ENCODE measurements around the gene ST7L.
"Not testable (repeated sequence)": the region's sequence is repeated elsewhere in the genome, so short reads cannot be mapped to it uniquely, and the experiment has no call there.

ST7L gene, protein sequence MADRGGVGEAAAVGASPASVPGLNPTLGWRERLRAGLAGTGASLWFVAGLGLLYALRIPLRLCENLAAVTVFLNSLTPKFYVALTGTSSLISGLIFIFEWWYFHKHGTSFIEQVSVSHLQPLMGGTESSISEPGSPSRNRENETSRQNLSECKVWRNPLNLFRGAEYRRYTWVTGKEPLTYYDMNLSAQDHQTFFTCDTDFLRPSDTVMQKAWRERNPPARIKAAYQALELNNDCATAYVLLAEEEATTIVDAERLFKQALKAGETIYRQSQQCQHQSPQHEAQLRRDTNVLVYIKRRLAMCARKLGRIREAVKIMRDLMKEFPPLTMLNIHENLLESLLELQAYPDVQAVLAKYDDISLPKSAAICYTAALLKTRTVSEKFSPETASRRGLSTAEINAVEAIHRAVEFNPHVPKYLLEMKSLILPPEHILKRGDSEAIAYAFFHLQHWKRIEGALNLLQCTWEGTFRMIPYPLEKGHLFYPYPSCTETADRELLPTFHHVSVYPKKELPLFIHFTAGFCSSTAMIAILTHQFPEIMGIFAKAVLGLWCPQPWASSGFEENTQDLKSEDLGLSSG

DNA sequence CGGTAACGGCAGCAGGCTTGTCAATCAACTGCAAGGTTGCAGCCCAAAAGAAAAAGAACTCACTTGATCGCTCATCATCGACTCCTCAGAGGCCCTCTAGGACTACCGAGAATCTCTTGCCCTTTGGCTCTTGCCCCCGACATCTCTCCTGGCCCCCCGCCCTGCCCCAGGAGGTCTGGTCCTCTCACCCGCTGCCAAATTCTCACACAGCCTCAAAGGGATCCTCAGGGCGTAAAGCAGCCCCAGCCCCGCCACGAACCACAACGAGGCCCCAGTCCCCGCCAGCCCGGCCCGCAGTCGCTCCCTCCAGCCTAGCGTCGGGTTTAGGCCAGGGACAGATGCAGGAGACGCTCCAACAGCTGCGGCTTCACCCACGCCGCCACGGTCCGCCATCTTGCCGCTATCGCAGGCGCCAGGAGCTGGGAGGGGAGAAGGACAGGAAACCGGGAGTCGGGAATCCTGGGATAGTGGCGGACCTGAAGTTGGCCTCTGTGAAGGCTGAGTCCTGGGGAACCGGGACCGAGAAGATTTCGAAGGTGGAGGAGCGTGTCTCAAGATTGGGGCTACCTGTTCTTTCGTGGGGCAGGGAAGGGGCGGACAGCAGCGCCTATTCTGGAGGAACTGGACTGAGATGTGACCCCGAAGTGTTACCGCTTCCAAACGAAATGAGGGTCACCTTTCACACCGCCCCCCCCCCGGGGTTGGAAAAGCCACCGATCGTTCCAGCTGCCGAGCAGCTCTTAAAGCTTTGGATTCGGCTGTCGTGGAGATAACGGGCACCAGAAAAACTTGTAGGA, at the start of gene ST7L:
TSS of gene ST7L (minus strand) at position 421 of the 797 bp plus-strand sequence. CDS start at position 393, 28 bp downstream.
- DNase-seq (ENCODE audit: low spot score), result peak; percentile 82

DNA sequence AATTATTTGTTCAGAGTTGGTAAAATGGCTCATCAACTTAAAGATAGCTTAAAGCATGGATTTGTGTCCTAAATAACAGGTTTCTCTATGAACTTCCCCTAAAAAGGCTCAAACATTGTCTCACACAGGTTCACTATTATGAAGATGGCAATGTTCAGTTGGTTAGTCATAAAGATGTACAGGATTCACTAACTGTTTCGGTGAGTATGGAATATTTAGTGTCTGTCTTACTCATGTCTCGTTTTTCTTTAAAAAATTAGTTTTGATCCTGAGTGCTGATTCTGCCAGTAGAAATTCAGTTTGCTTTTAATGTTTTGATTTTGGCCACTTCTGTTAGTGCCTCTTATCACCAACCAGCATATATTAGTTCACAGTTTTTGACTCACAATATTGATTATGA, 48.0 kb upstream of the ST7L start:
- DNase-seq (ENCODE audit: low spot score), result no peak

DNA sequence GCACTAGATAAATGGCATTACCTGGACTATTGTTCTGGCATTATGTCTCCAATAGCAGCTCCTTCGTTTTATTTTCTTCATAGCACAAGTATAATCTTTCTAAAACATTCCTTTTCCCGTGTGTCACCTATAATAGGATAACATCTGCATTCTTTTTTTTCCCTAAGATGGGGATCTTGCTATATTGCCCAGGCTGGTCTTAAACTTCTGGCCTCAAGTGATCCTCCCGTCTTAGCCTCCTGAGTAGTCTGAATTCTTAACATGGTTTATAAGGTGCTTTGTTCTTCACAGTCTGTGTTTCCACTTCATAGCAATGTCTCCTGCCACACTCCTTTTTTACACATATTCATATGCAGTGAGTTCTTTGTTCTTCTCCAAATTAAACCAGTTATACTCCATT, 46.9 kb upstream of the ST7L start:
- no peak for DNase-seq (ENCODE audit: low spot score)

DNA sequence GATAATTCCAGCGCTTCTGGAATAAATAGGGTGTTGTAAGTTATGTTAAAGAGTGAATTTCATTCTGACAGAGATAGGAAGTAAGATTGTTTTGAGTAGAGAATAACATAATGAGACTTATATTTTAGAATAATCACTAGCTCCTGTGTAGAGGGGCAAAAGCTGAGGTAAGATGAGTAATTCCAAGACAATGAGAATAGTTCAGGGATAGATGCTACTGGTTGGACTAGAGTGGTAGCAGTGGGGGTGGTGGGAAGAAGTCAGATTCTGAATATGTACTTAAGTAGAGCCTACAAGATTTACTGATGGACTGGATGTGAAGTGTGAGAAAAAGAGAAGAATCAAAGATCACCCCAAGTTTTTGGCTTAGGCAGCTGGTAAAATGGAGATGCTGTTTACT, 32.3 kb upstream of the ST7L start:
- no peak for DNase-seq (ENCODE audit: low spot score)

DNA sequence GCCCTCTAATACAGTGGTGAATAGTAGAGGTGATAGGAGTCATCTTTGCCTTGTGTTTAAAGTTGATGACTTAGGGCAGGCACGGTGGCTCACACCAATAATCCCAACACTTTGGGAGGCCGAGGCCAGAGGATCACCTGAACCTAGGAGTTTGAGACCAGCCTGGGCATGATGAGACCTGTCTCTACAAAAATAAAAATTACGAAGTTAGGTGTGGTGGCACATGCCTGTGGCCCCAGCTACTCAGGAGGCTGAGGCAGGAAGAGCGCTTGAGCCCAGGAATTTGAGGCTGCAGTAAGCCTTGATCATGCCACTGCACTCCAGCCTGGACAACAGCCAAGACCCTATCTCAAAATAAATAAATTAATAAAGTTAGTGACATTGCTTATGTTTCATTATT, 27.3 kb upstream of the ST7L start:
- no peak for DNase-seq (ENCODE audit: low spot score)

DNA sequence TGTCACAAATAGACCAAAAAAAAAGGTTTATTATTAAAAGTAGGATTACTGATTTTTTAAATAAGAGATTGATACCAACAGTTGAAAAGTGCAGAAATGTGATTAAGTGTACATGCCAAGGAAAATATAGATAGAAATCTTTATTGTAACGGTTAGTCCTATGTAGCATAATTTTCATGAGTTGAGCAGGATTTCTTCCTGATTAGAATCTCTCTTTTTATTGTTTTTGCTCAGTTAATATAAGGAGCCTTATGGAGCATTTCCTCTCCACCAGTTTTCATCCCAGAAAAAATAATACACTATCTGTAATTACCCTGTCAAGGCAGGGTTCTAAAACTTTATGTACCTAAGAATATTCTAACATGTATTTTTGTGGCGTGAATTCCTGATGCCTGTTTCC, 24.1 kb upstream of the ST7L start:
- DNase-seq (ENCODE audit: low spot score), result no peak

DNA sequence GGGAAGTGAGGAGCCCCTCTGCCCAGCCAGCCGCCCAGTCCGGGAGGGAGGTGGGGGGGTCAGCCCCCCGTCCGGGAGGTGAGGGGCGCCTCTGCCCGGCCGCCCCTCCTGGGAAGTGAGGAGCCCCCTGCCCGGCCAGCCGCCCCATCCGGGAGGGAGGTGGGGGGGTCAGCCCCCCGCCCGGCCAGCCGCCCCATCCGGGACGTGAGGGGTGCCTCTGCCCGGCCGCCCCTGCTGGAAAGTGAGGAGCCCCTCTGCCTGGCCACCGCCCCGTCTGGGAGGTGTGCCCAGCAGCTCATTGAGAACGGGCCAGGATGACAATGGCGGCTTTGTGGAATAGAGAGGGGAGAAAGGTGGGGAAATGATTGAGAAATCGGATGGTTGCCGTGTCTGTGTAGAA, 21.5 kb upstream of the ST7L start:
- DNase-seq (ENCODE audit: low spot score), result not testable (repeated sequence)

DNA sequence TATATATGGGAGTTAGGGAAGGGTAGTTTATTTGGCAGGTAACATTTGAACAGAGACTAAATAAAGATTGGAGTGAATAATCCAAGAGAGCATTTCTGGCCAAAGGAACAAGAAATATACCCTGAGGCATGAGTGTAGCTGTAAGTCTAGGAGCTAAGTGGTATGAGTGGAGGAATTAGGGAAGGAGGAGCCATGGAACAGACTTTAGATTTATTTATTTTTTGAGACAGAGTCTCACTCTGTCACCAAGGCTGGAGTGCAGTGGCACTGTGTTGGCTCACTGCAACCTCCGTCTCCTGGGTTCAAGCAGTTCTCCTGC, 19.1 kb upstream of the ST7L start:
- DNase-seq (ENCODE audit: low spot score), result no peak

DNA sequence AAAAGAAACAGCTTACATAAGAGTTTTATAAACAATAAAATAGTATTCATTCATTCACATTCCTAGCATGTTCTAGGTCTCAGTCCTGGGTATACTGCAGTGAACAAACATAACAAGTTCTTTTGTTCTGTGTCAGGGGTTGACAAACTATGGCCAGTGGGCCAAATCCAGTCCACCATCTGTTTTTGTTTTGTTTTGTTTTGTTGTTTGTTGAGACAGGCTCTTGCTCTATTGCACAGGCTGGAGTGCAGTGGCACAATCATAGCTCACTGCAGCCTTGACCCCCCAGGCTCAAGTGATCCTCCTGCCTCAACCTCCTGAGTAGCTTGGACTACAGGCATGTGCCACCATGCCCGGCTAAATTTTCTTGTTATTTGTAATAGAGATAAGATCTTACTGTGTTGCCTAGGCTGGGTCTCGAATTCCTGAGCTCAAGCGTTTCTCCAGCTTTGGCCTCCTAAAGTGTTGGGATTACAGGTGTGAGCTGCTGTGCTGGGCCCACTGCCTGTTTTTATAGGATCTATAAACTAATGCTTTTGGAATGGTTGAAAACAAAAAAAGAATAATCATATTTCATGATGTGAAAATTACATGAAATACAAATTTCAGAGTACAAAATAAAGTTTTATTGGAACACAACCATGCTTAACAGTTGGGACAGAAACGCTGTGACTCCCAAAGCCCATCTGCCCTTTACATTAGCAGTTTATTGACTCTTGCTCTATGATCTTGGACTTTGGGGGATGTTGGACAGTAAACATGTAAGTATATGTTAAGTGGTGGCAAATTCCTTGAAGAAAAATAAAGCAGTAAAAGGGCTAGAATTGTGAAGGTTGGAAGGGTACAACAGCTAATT, 18.5 kb upstream of the ST7L start:
- no peak for DNase-seq (ENCODE audit: low spot score)

DNA sequence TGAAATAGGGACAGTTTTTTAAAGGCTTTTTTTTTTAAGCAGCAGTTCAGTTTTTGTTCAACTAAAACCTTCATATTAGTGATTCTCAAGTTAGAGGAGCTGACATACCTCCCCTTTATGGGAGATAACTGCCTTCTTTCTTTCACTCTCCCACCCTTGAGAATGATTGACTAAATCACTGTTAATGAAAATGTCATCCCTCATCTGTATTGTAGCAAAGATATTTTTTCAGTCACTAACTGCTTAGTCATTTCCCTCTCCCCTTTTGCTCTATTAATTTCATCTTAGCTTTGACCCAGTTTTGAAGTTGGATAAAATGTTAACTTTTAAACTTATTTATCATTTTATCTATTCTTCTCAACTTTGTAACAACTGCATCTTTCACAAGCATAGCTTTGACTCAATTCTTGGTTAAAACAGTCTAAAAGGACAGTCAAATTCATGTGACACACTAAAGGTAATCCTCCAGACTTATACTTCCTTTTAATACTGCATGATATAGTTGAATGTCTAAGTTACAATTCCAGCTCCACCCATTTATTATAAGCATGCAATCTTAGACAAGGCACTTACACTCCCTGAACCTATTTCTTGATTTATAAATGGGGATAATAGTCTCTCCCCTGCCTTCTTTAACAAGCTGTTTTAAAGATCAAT, 17.8 kb upstream of the ST7L start:
- no peak for DNase-seq (ENCODE audit: low spot score)

DNA sequence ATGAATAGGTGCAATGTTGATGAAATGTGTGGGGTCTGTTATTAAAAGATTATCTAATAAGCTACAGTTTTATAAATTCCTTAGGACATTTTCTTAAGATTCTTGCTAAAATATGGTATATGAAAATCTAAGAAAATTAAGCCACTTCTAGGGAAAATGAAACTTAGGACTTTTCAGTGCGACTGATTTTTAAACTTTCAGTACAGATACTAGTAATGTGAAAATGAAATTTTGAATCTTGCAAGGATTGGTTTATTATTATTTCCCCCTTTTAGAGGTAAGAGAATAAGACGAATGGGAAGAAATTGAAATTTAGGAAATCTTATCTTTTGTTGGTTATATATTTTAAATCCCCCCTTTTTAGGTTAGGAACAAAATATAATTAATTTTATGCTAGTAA, 17.1 kb upstream of the ST7L start:
- DNase-seq (ENCODE audit: low spot score), result no peak

DNA sequence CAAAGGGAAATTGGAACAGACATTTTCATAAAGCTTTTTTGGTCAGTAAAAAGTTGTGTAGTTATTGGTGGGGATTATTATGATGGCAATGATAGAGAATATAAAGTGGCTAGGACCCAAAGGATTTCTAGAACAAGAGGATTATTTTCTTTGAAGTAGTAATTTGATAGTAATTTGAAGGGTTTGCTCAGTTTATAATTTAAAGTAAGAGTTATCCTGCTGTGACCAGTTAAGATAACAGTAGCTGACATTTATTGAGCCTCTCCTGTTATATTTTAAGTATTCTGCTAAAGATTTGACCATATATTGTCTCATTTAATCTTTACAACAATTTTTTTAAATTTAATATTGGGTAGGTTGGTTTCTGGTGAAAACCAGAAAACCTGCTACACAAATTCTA, 15.4 kb upstream of the ST7L start:
- DNase-seq (ENCODE audit: low spot score), result no peak

DNA sequence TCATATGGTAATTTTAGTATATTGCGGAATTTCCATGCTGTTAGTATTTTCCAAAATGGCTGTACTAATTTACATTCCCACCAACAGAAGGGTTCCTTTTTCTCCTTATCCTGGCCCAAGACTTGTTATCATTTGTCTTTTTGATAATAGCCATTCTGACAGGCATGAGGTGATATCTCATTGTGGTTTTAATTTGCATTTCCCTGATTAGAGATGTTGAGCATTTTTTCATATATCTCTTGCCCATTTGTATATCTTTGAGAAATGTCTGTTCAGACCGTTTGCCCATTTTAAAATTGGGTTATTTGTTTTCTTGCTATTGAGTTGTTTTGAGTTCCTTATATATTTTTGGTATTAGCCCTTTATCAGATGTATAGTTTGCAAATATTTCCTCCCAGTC, 14.7 kb upstream of the ST7L start:
- DNase-seq (ENCODE audit: low spot score), result no peak

DNA sequence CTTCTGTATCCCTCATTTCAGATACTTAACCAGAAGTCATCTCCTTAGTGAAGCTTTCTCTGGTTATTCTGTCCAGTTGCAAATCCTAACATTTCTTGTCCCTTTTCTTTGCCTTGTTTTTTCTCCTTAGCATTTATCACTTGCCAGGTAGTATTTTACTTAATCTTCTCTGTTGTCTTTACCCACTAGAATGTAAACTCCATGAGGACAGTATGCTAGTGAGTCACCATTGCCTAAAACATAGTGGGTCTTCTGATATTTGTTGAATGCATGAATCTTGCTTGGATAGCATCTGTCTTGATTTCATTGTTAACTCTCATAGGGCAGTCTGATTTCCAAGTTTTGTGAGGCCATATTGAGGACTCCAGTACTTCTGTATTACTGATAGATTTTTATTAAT, 10.3 kb upstream of the ST7L start:
- no peak for DNase-seq (ENCODE audit: low spot score)

DNA sequence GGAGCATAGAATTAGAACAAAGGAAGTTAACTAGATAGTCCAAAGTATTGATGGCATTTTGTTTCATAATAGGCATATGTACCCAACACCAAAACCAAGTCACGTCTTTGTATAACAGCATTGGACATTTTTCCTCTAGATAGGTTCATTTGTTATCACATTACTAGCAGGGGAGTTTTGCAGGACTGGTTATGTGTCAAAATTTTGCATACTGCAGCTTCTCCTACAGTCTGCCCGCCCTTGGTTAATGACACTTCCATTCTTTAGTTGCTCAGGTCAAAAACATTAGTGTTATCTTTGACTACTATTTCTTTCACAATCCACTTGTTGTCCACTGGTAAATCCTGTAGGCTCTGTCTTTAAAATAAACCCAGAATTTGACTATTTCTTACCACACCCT, 9.6 kb upstream of the ST7L start:
- no peak for DNase-seq (ENCODE audit: low spot score)

DNA sequence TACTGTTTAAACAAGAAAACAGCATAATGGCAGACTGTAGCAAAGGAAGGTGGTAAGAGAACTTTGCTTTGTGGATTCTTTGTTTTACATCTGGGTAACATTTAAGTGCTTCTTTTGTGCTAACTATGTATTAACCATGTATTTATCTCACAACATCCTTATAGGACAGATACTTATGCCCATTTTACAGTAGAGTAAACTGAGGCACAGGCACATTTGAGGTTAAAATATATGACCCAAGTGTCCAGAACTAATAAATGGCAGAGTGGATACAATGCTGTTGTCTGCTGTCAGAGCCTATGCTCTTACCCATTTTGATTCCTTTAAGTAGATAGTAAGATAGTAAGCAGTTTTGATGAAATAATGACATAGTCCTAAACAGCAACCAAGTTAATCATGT, 7.9 kb upstream of the ST7L start:
- DNase-seq (ENCODE audit: low spot score), result no peak

DNA sequence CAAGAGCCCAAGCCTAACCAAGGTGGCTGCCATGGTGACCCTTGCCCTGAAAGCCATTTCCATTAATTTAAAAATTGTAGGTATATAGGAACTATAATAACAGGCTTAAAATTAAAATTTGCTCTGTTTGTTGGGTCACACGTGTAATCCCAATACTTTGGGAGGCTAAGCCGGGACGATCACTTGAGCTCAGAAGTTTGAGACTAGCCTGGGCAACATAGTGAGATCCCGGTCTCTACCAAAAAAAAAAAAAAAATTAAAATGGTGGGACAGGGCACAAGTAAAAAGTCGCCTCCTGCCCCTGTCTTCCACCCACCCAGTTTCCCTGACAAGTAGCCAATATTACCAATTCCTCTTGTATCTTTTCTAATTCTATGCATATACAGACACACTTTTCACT, 7.3 kb upstream of the ST7L start:
- no peak for DNase-seq (ENCODE audit: low spot score)

DNA sequence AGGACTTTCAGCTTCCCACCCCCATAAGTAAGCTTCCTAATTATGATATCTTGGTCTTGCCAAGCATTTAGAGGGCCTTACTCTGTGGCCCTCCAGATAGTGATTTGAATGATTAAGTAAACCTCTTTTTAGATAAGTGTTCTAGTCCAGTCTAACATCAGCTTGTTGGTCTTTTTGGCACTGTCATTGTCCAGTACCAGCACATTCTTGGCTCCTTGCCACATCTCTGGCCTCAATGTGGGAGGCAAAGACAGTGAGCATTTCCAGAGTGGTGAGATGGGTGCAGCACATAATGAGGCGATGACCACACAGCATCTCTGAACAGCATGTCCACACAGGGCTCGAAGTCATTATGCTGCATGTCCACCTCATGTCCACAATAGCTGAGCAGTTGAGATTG, 6.8 kb upstream of the ST7L start:
- DNase-seq (ENCODE audit: low spot score), result no peak

DNA sequence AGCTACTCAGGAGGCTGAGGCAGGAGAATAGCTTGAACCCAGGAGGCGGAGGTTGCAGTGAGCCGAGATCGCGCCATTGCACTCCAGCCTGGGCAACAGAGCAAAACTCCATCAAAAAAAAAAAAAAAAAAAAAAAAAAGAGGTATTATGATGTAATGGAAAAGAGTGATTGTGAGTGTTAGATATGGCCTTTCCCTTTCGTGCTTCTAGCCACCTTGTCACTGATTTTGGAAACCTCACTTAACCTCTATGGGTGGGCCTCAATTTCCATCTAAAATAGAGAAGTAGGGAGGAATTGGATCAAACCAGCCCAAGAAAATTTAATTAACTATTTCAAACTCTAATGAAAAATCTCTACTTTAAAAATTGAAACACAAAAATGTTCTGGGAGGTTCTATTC, 5.6 kb upstream of the ST7L start:
- DNase-seq (ENCODE audit: low spot score), result not testable (repeated sequence)

DNA sequence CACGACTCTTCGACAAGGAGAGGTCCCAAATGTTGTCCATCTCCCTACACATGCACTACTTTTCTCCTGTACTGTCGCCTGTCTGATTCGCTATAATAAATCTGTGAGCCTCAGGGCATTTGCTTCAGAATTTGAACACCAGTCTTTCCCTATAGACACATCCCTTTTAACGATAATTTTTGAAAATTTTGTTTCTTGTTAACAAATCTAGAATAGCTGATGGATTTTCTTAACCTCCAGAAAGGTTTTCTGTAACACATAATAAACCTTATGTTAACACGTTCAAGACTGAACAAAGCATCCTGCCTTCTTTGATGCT, 1.4 kb upstream of the ST7L start:
- DNase-seq (ENCODE audit: low spot score), result no peak

DNA sequence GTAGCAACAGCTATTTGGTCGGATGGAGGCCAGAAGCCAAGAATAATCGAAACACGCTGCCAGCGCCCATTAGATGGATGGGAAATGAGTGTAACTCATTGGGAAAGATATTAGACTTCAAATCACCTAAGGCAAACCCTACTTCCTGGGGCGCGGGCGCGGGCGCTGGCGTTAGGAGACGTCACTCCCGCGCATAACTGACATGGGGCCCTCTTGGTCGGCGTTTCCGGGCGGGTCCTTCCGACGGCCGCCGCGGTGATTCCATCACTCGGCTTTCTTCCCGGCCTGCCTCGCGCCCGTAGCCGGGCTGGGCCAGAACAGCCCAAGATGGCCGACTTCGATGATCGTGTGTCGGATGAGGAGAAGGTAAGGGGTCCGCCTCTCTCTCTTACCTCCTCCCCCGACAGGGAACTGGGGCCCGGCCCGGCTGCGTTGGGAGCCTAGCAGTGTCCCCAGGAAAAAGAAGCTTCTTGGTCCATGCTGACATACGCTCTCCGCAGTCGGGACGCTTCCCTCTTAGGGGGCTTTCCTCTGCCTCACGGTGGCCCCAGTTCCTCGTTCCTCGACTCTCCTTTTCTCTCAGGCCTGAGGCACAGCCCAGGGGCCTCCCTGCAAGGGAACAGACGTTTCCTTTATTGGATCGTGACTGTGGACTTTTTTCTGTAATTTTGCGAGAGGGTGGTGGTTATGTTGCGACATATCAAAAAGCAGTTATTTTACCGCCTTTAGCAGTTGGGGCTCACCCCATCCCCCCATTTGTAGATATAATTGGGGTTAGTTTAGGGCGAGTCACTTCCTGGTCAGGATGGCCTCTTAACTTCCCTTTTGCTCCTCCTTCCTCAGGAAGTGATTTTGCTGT, 806 bp upstream of the ST7L start, which contains the start of gene CAPZA1:
TSS of gene CAPZA1 (plus strand) at position 315 of the 859 bp plus-strand sequence. CDS start at position 328, 13 bp downstream.
- DNase-seq (ENCODE audit: low spot score), result peak; percentile 92

All from LoVo (cell line).